Neural cell (in vitro differentiated cells): ENCODE data around the gene PPP1R14B. TPM values are rescaled to one million over a fixed set of nuclear protein-coding genes. Genes with fewer than 3 reads are reported as not detected.

ENCODE experiments used
- H2AFZ ChIP-seq: fragments of 200-600, 300-800 bp; sonication (generic), shearing (Covaris generic); 2 replicates; pipeline ENCODE4 v1.6.0; 2014; ENCODE audit warnings: low read depth, mild to moderate bottlenecking, antibody characterized with exemption, low read length, moderate library complexity
- H3F3A ChIP-seq: fragments of 200-600 bp; shearing (Covaris generic); 2 replicates; pipeline ENCODE4 v1.6.1; 2016; ENCODE audit warnings: mild to moderate bottlenecking, moderate library complexity, mixed read lengths, antibody characterized with exemption, low read length; ENCODE audit not compliant: insufficient read depth, poor library complexity, severe bottlenecking
- H3K27ac ChIP-seq: fragments of 200-600, 300-800 bp; sonication (generic), shearing (Covaris generic); 2 replicates; pipeline ENCODE4 v1.5.1; 2014; ENCODE audit warnings: mild to moderate bottlenecking, low read length, moderate library complexity
- H3K27me3 ChIP-seq: fragments of 300-800, 200-600 bp; sonication (generic), shearing (Covaris generic); 2 replicates; pipeline ENCODE4 v1.6.0; 2014; ENCODE audit warnings: mild to moderate bottlenecking, low read depth, low read length, moderate library complexity; ENCODE audit not compliant: insufficient read depth
- H3K36me3 ChIP-seq: fragments of 300-800, 200-600 bp; sonication (generic), shearing (Covaris generic); 2 replicates; pipeline ENCODE4 v1.5.1; 2014; ENCODE audit warnings: mild to moderate bottlenecking, antibody characterized with exemption, low read length, moderate library complexity; ENCODE audit not compliant: insufficient read depth
- H3K4me2 ChIP-seq: fragments of 300-800, 200-600 bp; sonication (generic), shearing (Covaris generic); 2 replicates; pipeline ENCODE4 v1.6.0; 2014; ENCODE audit warnings: mild to moderate bottlenecking, low read length
- H3K4me3 ChIP-seq: fragments of 300-800, 200-600 bp; sonication (generic), shearing (Covaris generic); 2 replicates; pipeline ENCODE4 v1.5.1; 2014; ENCODE audit warnings: mild to moderate bottlenecking, low read length, moderate library complexity
- H3K79me2 ChIP-seq: fragments of 200-600 bp; shearing (Covaris generic); replicated peaks from 2 replicates; pipeline ENCODE4 v1.6.0; 2014; ENCODE audit warnings: mild to moderate bottlenecking, low read length, moderate library complexity; ENCODE audit not compliant: insufficient read depth
- H3K9ac ChIP-seq: fragments of 300-800, 200-600 bp; sonication (generic), shearing (Covaris generic); 2 replicates; pipeline ENCODE4 v1.6.1; 2016; ENCODE audit warnings: mild to moderate bottlenecking, low read length, mixed read lengths
- H3K9me2 ChIP-seq: fragments of 200-600 bp; shearing (Covaris generic); 2 replicates; pipeline ENCODE4 v1.6.1; 2016; ENCODE audit warnings: mild to moderate bottlenecking, low read length, mixed read lengths; ENCODE audit not compliant: insufficient read depth
- H3K9me3 ChIP-seq: fragments of 200-600, 300-800 bp; sonication (generic), shearing (Covaris generic); 2 replicates; pipeline ENCODE4 v1.6.1; 2016; ENCODE audit warnings: mild to moderate bottlenecking, mixed run types, low read length, moderate library complexity, mixed read lengths
- H4K20me1 ChIP-seq: fragments of 200-600 bp; shearing (Covaris generic); 2 replicates; pipeline ENCODE4 v1.6.1; 2016; ENCODE audit warnings: mild to moderate bottlenecking, mixed run types; ENCODE audit not compliant: insufficient read depth
- EP300 ChIP-seq: fragments of 450-650 bp; conservative IDR thresholded peaks from 2 replicates; pipeline ENCODE4 v1.6.1; 2014; ENCODE audit warnings: antibody characterized with exemption, mild to moderate bottlenecking, moderate library complexity; ENCODE audit not compliant: poor library complexity, severe bottlenecking
- EZH2 ChIP-seq: fragments of 200-600, 300-800 bp; shearing (Covaris generic), sonication (generic); IDR thresholded peaks from 2 replicates; pipeline ENCODE4 v1.6.1; 2014; ENCODE audit warnings: antibody characterized with exemption, low read length, borderline replicate concordance, mild to moderate bottlenecking; ENCODE audit not compliant: insufficient read depth, poor library complexity, severe bottlenecking
- MXI1 ChIP-seq: fragments of 450-650 bp; conservative IDR thresholded peaks from 2 replicates; pipeline ENCODE4 v1.6.1; 2014; ENCODE audit warnings: antibody characterized with exemption, mild to moderate bottlenecking; ENCODE audit not compliant: poor library complexity, severe bottlenecking
- POLR2AphosphoS5 ChIP-seq: IDR thresholded peaks from 2 replicates; pipeline ENCODE4 v1.6.1; 2012
- RAD21 ChIP-seq: fragments of 450-650 bp; conservative IDR thresholded peaks from 2 replicates; pipeline ENCODE4 v1.6.1; 2014; ENCODE audit warnings: antibody characterized with exemption, mild to moderate bottlenecking, moderate library complexity
- SMC3 ChIP-seq: fragments of 450-650 bp; conservative IDR thresholded peaks from 2 replicates; pipeline ENCODE4 v1.6.1; 2014; ENCODE audit warnings: antibody characterized with exemption, mild to moderate bottlenecking, moderate library complexity; ENCODE audit not compliant: poor library complexity
- TAF1 ChIP-seq: IDR thresholded peaks from 2 replicates; pipeline ENCODE4 v1.6.1; 2012; ENCODE audit warnings: low read depth
- polyA plus RNA-seq: library from polyadenylated mRNA; depleted of rRNA; stranded (reverse); fragments of >200 nt; gene quantifications from 2 replicates; pipeline ENCODE4 v1.2.3, GENCODE V29; 2014
- TF ChIP-seq, protein P1 (sequence below): IDR thresholded peaks from 2 replicates; pipeline ENCODE4 v1.6.1; 2012; ENCODE audit warnings: borderline replicate concordance
- TF ChIP-seq, protein P2 (sequence below): fragments of 450-650 bp; IDR thresholded peaks from 2 replicates; pipeline ENCODE4 v1.5.1; 2014; ENCODE audit warnings: antibody characterized with exemption, mild to moderate bottlenecking, moderate library complexity; ENCODE audit not compliant: poor library complexity, severe bottlenecking

Gene PPP1R14B
- polyA plus RNA-seq, 1 donor from 2014 or later, result 400 TPM

DNA sequence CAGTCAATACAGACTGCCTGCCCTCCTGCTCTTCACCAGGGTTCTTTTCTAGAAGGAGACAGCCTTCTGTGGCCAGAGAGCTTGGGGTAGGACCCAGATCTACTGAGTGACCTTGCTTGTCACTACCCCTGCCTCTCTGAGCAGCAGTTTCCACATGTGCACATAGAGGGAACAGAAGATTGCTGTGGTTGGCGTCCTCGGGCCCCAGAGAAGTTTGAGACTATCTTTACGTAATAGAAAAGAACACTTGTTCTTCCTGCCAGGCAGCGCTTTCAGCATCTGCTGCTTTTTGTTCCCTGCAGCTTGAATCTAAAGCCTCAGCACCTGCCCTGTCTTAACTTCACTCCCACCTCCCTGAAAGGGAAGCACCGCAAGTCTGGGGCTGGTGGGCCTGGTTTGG is 7.7 kb downstream of the PPP1R14B start:
- Histone ChIP-seq H3K4me3 (no peak overlapping the region), H2AFZ (no peak overlapping the region), H3K9me2 (no peaks in the 10 kb centered on the region), H3K4me2 (no peak overlapping the region), H3F3A (no peaks in the 10 kb centered on the region), H3K9me3 (no peaks in the 10 kb centered on the region), H3K27ac (no peak overlapping the region), H3K9ac (no peak overlapping the region), H3K36me3 (no peaks in the 10 kb centered on the region), H3K79me2 (no peaks in the 10 kb centered on the region), H4K20me1 (no peaks in the 10 kb centered on the region), H3K27me3 (peaks cover 2% of the 10 kb centered on the region)
- no peak for TF ChIP-seq TAF1
- TF ChIP-seq EP300, result no peak
- TF ChIP-seq EZH2, result no peak
- TF ChIP-seq SMC3, result no peak
- no peak for TF ChIP-seq MXI1
- TF ChIP-seq, protein P1, sequence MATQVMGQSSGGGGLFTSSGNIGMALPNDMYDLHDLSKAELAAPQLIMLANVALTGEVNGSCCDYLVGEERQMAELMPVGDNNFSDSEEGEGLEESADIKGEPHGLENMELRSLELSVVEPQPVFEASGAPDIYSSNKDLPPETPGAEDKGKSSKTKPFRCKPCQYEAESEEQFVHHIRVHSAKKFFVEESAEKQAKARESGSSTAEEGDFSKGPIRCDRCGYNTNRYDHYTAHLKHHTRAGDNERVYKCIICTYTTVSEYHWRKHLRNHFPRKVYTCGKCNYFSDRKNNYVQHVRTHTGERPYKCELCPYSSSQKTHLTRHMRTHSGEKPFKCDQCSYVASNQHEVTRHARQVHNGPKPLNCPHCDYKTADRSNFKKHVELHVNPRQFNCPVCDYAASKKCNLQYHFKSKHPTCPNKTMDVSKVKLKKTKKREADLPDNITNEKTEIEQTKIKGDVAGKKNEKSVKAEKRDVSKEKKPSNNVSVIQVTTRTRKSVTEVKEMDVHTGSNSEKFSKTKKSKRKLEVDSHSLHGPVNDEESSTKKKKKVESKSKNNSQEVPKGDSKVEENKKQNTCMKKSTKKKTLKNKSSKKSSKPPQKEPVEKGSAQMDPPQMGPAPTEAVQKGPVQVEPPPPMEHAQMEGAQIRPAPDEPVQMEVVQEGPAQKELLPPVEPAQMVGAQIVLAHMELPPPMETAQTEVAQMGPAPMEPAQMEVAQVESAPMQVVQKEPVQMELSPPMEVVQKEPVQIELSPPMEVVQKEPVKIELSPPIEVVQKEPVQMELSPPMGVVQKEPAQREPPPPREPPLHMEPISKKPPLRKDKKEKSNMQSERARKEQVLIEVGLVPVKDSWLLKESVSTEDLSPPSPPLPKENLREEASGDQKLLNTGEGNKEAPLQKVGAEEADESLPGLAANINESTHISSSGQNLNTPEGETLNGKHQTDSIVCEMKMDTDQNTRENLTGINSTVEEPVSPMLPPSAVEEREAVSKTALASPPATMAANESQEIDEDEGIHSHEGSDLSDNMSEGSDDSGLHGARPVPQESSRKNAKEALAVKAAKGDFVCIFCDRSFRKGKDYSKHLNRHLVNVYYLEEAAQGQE, result no peak
- no peak for TF ChIP-seq POLR2AphosphoS5
- TF ChIP-seq RAD21, result no peak
- TF ChIP-seq, protein P2, sequence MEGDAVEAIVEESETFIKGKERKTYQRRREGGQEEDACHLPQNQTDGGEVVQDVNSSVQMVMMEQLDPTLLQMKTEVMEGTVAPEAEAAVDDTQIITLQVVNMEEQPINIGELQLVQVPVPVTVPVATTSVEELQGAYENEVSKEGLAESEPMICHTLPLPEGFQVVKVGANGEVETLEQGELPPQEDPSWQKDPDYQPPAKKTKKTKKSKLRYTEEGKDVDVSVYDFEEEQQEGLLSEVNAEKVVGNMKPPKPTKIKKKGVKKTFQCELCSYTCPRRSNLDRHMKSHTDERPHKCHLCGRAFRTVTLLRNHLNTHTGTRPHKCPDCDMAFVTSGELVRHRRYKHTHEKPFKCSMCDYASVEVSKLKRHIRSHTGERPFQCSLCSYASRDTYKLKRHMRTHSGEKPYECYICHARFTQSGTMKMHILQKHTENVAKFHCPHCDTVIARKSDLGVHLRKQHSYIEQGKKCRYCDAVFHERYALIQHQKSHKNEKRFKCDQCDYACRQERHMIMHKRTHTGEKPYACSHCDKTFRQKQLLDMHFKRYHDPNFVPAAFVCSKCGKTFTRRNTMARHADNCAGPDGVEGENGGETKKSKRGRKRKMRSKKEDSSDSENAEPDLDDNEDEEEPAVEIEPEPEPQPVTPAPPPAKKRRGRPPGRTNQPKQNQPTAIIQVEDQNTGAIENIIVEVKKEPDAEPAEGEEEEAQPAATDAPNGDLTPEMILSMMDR, result no peak

DNA sequence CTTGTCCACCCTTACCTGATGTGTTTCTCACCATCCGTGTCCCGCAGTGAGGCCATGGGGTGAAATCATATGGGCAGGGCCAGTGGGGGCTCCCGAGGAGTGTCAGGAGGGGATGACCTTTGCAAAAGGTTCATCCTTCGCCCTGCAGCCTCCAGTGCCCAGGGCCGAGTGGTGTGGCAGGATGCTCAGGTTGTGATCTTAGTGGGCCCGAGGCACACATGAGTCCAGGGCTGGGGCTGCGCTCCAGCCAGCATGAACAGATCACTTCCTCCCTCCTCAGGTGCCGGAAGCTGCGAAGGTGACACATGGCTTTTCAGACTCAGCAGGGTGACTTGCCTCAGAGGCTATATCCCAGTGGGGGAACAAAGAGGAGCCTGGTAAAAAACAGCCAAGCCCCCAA is 8.7 kb downstream of the PPP1R14B start:
- no peak for TF ChIP-seq EZH2
- TF ChIP-seq, protein P1, result no peak
- TF ChIP-seq RAD21, result no peak
- TF ChIP-seq POLR2AphosphoS5, result no peak
- no peak for TF ChIP-seq MXI1
- no peak for TF ChIP-seq TAF1
- no peak for TF ChIP-seq SMC3
- TF ChIP-seq, protein P2, result no peak
- no peak for TF ChIP-seq EP300
- Histone ChIP-seq H2AFZ (no peak overlapping the region), H3K4me2 (no peak overlapping the region), H3K4me3 (no peak overlapping the region), H3K9ac (no peak overlapping the region), H3F3A (no peaks in the 10 kb centered on the region), H4K20me1 (no peaks in the 10 kb centered on the region), H3K9me2 (no peaks in the 10 kb centered on the region), H3K36me3 (no peaks in the 10 kb centered on the region), H3K9me3 (no peaks in the 10 kb centered on the region), H3K79me2 (no peaks in the 10 kb centered on the region), H3K27me3 (peaks cover 8% of the 10 kb centered on the region), H3K27ac (no peak overlapping the region)
